SK-N-SH (cell line): ENCODE results near the gene MPV17. TPM values are rescaled to one million over a fixed set of nuclear protein-coding genes. Genes with fewer than 3 reads are reported as not detected.

Source experiments
- CTCF ChIA-PET: fragments of 300-600, 350-600 bp; formaldehyde crosslinking; extraction: SDS; loops from one replicate; lab custom pipeline; 2021; lab: Yijun Ruan, JAX
- POLR2A ChIA-PET: fragments of 350-600 bp; sonication (Branson Sonifier 250); formaldehyde crosslinking; extraction: SDS; loops from one replicate; lab custom pipeline; 2020; ENCODE audit warnings: antibody characterized with exemption, inconsistent platforms; lab: Yijun Ruan, JAX
- DNase-seq: peaks from one replicate; pipeline ENCODE4 v3.0.0; 2012
- H2AFZ ChIP-seq: fragments of 200-600 bp; sonication (generic); 2 replicates; pipeline ENCODE4 v1.8.1; 2016; ENCODE audit warnings: antibody characterized with exemption, mild to moderate bottlenecking, low read depth
- H3F3A ChIP-seq: fragments of 200-600 bp; sonication (generic); replicated peaks from 2 replicates; pipeline ENCODE3; 2016; ENCODE audit warnings: antibody characterized with exemption, mild to moderate bottlenecking; ENCODE audit not compliant: insufficient read depth
- H3K27ac ChIP-seq, 2 experiments: fragments of 200-500 bp in 1 of 2; fragments of 200-600 bp in 1 of 2; sonication (Bioruptor generic) in 1 of 2; sonication (generic), shearing (Covaris generic) in 1 of 2; 2 replicates each; pipeline versions ENCODE4 v1.5.1 to v1.6.1; 2014 to 2016; ENCODE audit warnings: low read depth in 2 of 2, inconsistent platforms in 1 of 2, low read length in 1 of 2, mild to moderate bottlenecking in 1 of 2, mixed read lengths in 1 of 2
- H3K27me3 ChIP-seq: fragments of 200-600 bp; sonication (generic), shearing (Covaris generic); 2 replicates; pipeline ENCODE4 v1.6.1; 2016; ENCODE audit warnings: mixed run types; ENCODE audit not compliant: insufficient read depth
- H3K36me3 ChIP-seq, 2 experiments: fragments of 200-500 bp in 1 of 2; fragments of 200-600 bp in 1 of 2; sonication (Bioruptor generic) in 1 of 2; sonication (generic) in 1 of 2; replicated peaks in 1 of 2; 2 replicates each; pipeline versions ENCODE3 to v1.5.1; 2014 to 2016; ENCODE audit warnings: low read length in 1 of 2, mild to moderate bottlenecking in 1 of 2; ENCODE audit not compliant: insufficient read depth in 2 of 2, control insufficient read depth in 1 of 2
- H3K4me1 ChIP-seq, 2 experiments: fragments of 200-500 bp in 1 of 2; fragments of 200-600 bp in 1 of 2; sonication (Bioruptor generic) in 1 of 2; sonication (generic), shearing (Covaris generic) in 1 of 2; 2 replicates each; pipeline versions ENCODE4 v1.5.1 to v1.6.1; 2014 to 2016; ENCODE audit warnings: low read depth in 1 of 2, low read length in 1 of 2, mixed run types in 1 of 2; ENCODE audit not compliant: insufficient read depth in 2 of 2, control insufficient read depth in 1 of 2
- H3K4me2 ChIP-seq: fragments of 200-600 bp; sonication (generic), shearing (Covaris generic); 2 replicates; pipeline ENCODE4 v1.6.1; 2017; ENCODE audit warnings: mixed run types
- H3K4me3 ChIP-seq, 2 experiments: fragments of 200-500 bp in 1 of 2; fragments of 200-600 bp in 1 of 2; sonication (Bioruptor generic) in 1 of 2; sonication (generic), shearing (Covaris generic) in 1 of 2; 2 replicates each; pipeline versions ENCODE4 v1.5.1 to v1.8.1; 2014 to 2016; ENCODE audit warnings: low read depth in 2 of 2, inconsistent platforms in 1 of 2, low read length in 1 of 2, mild to moderate bottlenecking in 1 of 2, mixed read lengths in 1 of 2, moderate library complexity in 1 of 2
- H3K79me2 ChIP-seq: fragments of 200-600 bp; sonication (generic); 2 replicates; pipeline ENCODE4 v1.8.1; 2017; ENCODE audit warnings: mild to moderate bottlenecking; ENCODE audit not compliant: insufficient read depth
- H3K9ac ChIP-seq: fragments of 200-600 bp; sonication (generic); 2 replicates; pipeline ENCODE4 v1.6.1; 2017; ENCODE audit warnings: mixed run types
- H3K9me2 ChIP-seq: fragments of 200-600 bp; sonication (generic); 2 replicates; pipeline ENCODE4 v1.6.1; 2017; ENCODE audit warnings: mixed run types
- H3K9me3 ChIP-seq: fragments of 200-600 bp; sonication (generic); 2 replicates; pipeline ENCODE4 v1.6.1; 2017; ENCODE audit warnings: mixed run types, mild to moderate bottlenecking, moderate library complexity
- H4K20me1 ChIP-seq: fragments of 200-600 bp; sonication (generic); 2 replicates; pipeline ENCODE4 v1.6.1; 2017; ENCODE audit warnings: mild to moderate bottlenecking, mixed run types; ENCODE audit not compliant: insufficient read depth
- CHD2 ChIP-seq: fragments of 150-350 bp; IDR thresholded peaks from 2 replicates; pipeline ENCODE4 v1.6.1; 2018; ENCODE audit warnings: low read length; ENCODE audit not compliant: partially characterized antibody
- EZH2phosphoT487 ChIP-seq: fragments of 200-600 bp; sonication (generic); IDR thresholded peaks from 2 replicates; pipeline ENCODE4 v1.6.1; 2017; ENCODE audit warnings: low read depth, mixed run types, mild to moderate bottlenecking, antibody characterized with exemption, moderate library complexity, borderline replicate concordance
- MXI1 ChIP-seq: IDR thresholded peaks from 2 replicates; pipeline ENCODE4 v1.6.1; 2012; ENCODE audit warnings: mild to moderate bottlenecking, low read depth, low read length, improper control_type of control experiment
- NFIC ChIP-seq: IDR thresholded peaks from 2 replicates; pipeline ENCODE4 v1.4.0; 2012; ENCODE audit warnings: borderline replicate concordance
- POLR2AphosphoS5 ChIP-seq: IDR thresholded peaks from 2 replicates; pipeline ENCODE4 v1.6.1; 2012; ENCODE audit warnings: low read depth, low read length
- RAD21 ChIP-seq: IDR thresholded peaks from 2 replicates; pipeline ENCODE4 v1.6.1; 2012; ENCODE audit warnings: mild to moderate bottlenecking, low read length
- RFX5 ChIP-seq: IDR thresholded peaks from 2 replicates; pipeline ENCODE4 v1.6.1; 2012; ENCODE audit warnings: mild to moderate bottlenecking, improper control_type of control experiment, low read length
- SIN3A ChIP-seq: IDR thresholded peaks from 2 replicates; pipeline ENCODE4 v1.6.1; 2012; ENCODE audit warnings: low read depth, mild to moderate bottlenecking, low read length, moderate library complexity, borderline replicate concordance
- TAF1 ChIP-seq: IDR thresholded peaks from 2 replicates; pipeline ENCODE4 v1.6.1; 2012; ENCODE audit warnings: low read depth, mild to moderate bottlenecking, low read length, moderate library complexity, borderline replicate concordance
- YY1 ChIP-seq: IDR thresholded peaks from 2 replicates; pipeline ENCODE4 v1.4.0; 2012; ENCODE audit warnings: low read depth, mild to moderate bottlenecking
- WGBS: methylation state at CpG from one replicate; pipeline ENCODE4 v1.1.6; 2017; ENCODE audit warnings: low lambda C conversion rate; 5-methylcytosine and 5-hydroxymethylcytosine counted together
- polyA plus RNA-seq, 3 experiments: library from polyadenylated mRNA; depleted of rRNA; stranded (reverse); fragments of >200 nt; gene quantifications; 2 replicates each; pipeline ENCODE4 v1.2.3, GENCODE V29; 2012
- TF ChIP-seq, protein P1 (sequence below): IDR thresholded peaks from 2 replicates; pipeline ENCODE4 v1.4.0; 2012; ENCODE audit warnings: low read depth
- TF ChIP-seq, protein P2 (sequence below): IDR thresholded peaks from 2 replicates; pipeline ENCODE4 v1.4.0; 2012; ENCODE audit warnings: low read depth, borderline replicate concordance

The MPV17 gene
- polyA plus RNA-seq, 1 of the 3 experiments (the other 2 are of a cell fraction), result 255 TPM

DNA sequence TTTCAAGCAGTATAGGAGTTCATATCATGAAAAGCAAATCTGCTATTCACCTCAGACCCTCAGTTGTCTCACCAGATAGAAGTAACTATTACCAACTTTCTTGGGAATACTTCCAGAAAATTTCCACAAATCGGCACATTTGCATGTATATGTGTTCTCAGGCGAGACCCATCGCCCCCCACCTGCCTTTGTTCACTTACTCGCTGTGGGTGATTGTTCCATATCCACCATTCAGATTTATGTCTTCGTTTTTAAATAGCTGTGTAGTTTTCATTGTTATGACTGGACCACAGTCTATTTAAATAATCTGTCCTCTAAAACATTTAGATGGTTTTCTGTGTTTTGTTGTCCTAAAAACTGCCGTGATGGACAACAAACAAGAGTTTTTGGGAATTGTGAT is 37.4 kb downstream of the MPV17 start:
- no peak overlapping the region for H3K9ac ChIP-seq
- peaks cover 3% of the 10 kb centered on the region for H3F3A ChIP-seq
- 71% methylated on average over 6 of the region's 6 CpGs for WGBS
- H3K9me3 ChIP-seq, result no peaks in the 10 kb centered on the region
- no peak overlapping the region for H3K4me2 ChIP-seq
- CTCF ChIA-PET, result interaction anchor here (0.7 to 18.0 kb wide), 5 partner anchors 11 to 223 kb away, joined by 3 to 392 read pairs (median 87); partner anchors contain the start of gene SLC30A3
- DNase-seq, result no peak
- H2AFZ ChIP-seq, result no peak overlapping the region
- H3K36me3 ChIP-seq, result no peaks in the 10 kb centered on the region
- H3K4me1 ChIP-seq, result peaks cover 0 to 19% of the 10 kb centered on the region in 2 experiments; a peak in 3 of 4 replicates
- no peaks in the 10 kb centered on the region for H4K20me1 ChIP-seq
- no peak overlapping the region for H3K27ac ChIP-seq
- no peaks in the 10 kb centered on the region for H3K79me2 ChIP-seq
- POLR2A ChIA-PET, result no interaction called here
- TF ChIP-seq NFIC (no peak), MXI1 (no peak), RAD21 (no peak), SIN3A (no peak), CHD2 (no peak), TAF1 (no peak), RFX5 (no peak)
- TF ChIP-seq, protein P1, sequence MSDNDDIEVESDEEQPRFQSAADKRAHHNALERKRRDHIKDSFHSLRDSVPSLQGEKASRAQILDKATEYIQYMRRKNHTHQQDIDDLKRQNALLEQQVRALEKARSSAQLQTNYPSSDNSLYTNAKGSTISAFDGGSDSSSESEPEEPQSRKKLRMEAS, result no peak
- no peak overlapping the region for H3K4me3 ChIP-seq
- no peaks in the 10 kb centered on the region for H3K27me3 ChIP-seq
- H3K9me2 ChIP-seq, result no peaks in the 10 kb centered on the region

DNA sequence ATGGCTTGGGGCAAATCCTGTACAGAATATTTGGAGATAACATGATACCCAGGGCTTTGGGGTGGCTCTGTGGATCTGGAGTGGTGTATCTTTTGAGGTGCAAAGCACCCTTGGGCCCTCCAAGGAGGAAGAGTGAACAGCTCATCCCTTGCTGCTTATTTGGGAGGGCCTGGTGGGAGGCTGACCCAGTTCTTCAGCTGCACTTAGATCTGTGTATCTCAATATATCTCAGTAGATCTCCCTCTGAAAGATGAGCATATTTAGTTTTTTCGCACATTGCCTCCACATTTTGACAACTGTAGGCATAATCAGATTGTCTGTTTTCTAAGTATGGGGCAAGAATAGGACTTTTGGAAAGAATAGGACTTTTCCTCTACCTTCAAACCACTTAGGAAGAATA is 37.9 kb downstream of the MPV17 start:
- no peak overlapping the region for H3K27ac ChIP-seq
- no peak overlapping the region for H2AFZ ChIP-seq
- H3K79me2 ChIP-seq, result no peaks in the 10 kb centered on the region
- H3K9ac ChIP-seq, result no peak overlapping the region
- H3F3A ChIP-seq, result peaks cover 3% of the 10 kb centered on the region
- TF ChIP-seq, protein P2, sequence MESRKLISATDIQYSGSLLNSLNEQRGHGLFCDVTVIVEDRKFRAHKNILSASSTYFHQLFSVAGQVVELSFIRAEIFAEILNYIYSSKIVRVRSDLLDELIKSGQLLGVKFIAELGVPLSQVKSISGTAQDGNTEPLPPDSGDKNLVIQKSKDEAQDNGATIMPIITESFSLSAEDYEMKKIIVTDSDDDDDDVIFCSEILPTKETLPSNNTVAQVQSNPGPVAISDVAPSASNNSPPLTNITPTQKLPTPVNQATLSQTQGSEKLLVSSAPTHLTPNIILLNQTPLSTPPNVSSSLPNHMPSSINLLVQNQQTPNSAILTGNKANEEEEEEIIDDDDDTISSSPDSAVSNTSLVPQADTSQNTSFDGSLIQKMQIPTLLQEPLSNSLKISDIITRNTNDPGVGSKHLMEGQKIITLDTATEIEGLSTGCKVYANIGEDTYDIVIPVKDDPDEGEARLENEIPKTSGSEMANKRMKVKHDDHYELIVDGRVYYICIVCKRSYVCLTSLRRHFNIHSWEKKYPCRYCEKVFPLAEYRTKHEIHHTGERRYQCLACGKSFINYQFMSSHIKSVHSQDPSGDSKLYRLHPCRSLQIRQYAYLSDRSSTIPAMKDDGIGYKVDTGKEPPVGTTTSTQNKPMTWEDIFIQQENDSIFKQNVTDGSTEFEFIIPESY, result no peak
- no peak for TF ChIP-seq YY1
- no peak for TF ChIP-seq NFIC
- TF ChIP-seq EZH2phosphoT487, result no peak
- no peak for TF ChIP-seq TAF1
- TF ChIP-seq POLR2AphosphoS5, result no peak
- 81% methylated on average over 1 of the region's 1 CpG for WGBS
- POLR2A ChIA-PET, result no interaction called here
- CTCF ChIA-PET, result interaction anchor here (1.2 to 18.0 kb wide), 5 partner anchors 12 to 323 kb away, joined by 3 to 392 read pairs (median 87); partner anchors contain the start of gene SLC30A3
- no peak for DNase-seq
- H3K4me3 ChIP-seq, result no peak overlapping the region
- H3K27me3 ChIP-seq, result no peaks in the 10 kb centered on the region
- peaks cover 0 to 23% of the 10 kb centered on the region in 2 experiments; a peak in 3 of 4 replicates for H3K4me1 ChIP-seq
- H3K4me2 ChIP-seq, result no peak overlapping the region
- H4K20me1 ChIP-seq, result no peaks in the 10 kb centered on the region
- no peaks in the 10 kb centered on the region for H3K36me3 ChIP-seq
- H3K9me3 ChIP-seq, result no peaks in the 10 kb centered on the region
- H3K9me2 ChIP-seq, result no peaks in the 10 kb centered on the region
